K562 (cell line): ENCODE data around the gene TSC22D1. TPM values are rescaled to one million over a fixed set of nuclear protein-coding genes. Genes with fewer than 3 reads are reported as not detected.
A peak's percentile ranks its signal among the peaks of the same experiment; 100 is the strongest.

ENCODE experiments used
- ATAC-seq: fragments of 200-7000 bp; cut with Tn5 transposase; 3 replicates; pipeline ENCODE4 v1.9.1; 2020; ENCODE audit warnings: moderate library complexity
- BruUV-seq: library from RNA; stranded (reverse); fragments of 400-500 nt; replicated peaks from 2 replicates; lab custom pipeline; 2021; lab: Mats Ljungman, UMichigan
- CTCF ChIA-PET: fragments of 300-600 bp; formaldehyde crosslinking; extraction: SDS; loops from one replicate; lab custom pipeline; 2021; ENCODE audit warnings: low intra/inter-chr PET ratio; lab: Yijun Ruan, JAX
- POLR2A ChIA-PET: fragments of 300-600, 350-650 bp; sonication (Branson Sonifier 250); formaldehyde crosslinking; extraction: SDS; loops from one replicate; lab custom pipeline; 2021; ENCODE audit warnings: antibody characterized with exemption, inconsistent platforms; lab: Yijun Ruan, JAX
- DNase-seq, 4 experiments: peaks; one replicate each; pipeline versions ENCODE4 v3.0.0 to v3.0.0-alpha.2; 2011 to 2018; ENCODE audit warnings: low spot score in 3 of 4, mixed read lengths in 3 of 4; ENCODE audit errors: extremely low read depth in 1 of 4
- FAIRE-seq: peaks from 2 replicates; lab custom pipeline; 2011; peaks lifted over from hg19 to GRCh38; lab: Jason Lieb, UNC
- H2AFZ ChIP-seq: 2 replicates; pipeline ENCODE4 v1.6.0; 2011; ENCODE audit warnings: low read depth, low read length, control low read depth, inconsistent platforms
- H3K27ac ChIP-seq: fragments of 200-600 bp; 3 replicates; pipeline ENCODE4 v1.8.0; 2011; ENCODE audit warnings: low read depth, mild to moderate bottlenecking, control low read depth, inconsistent platforms, low read length, moderate library complexity, mixed read lengths; ENCODE audit errors: extremely low read depth
- H3K27me3 ChIP-seq, 2 experiments: fragments of 300-600 bp in 1 of 2; 2 replicates in 1 of 2; 3 replicates in 1 of 2; pipeline versions ENCODE4 v1.6.0 to v1.8.0; 2011; ENCODE audit warnings: inconsistent platforms in 2 of 2, low read length in 2 of 2, mild to moderate bottlenecking in 1 of 2, mixed read lengths in 1 of 2, moderate library complexity in 1 of 2; ENCODE audit not compliant: control insufficient read depth in 2 of 2, insufficient read depth in 2 of 2
- H3K36me3 ChIP-seq: fragments of 300-600 bp; 3 replicates; pipeline ENCODE4 v1.8.0; 2011; ENCODE audit warnings: mild to moderate bottlenecking, low read length, inconsistent platforms; ENCODE audit not compliant: control insufficient read depth, insufficient read depth
- H3K4me1 ChIP-seq, 2 experiments: fragments of 200-600 bp in 1 of 2; replicated peaks in 1 of 2; 2 replicates in 1 of 2; 3 replicates in 1 of 2; pipeline versions ENCODE4 v1.5.1 to v1.8.0; 2011; ENCODE audit warnings: inconsistent platforms in 2 of 2, low read length in 2 of 2, mild to moderate bottlenecking in 1 of 2, mixed read lengths in 1 of 2, moderate library complexity in 1 of 2; ENCODE audit not compliant: control insufficient read depth in 2 of 2, insufficient read depth in 2 of 2
- H3K4me2 ChIP-seq: 2 replicates; pipeline ENCODE4 v1.6.1; 2011; ENCODE audit warnings: low read length, control low read depth, inconsistent platforms, mixed read lengths; ENCODE audit not compliant: insufficient read depth
- H3K4me3 ChIP-seq: fragments of 200-600 bp; sonication (generic), shearing (Covaris generic); 2 replicates; pipeline ENCODE4 v1.5.1; 2016; ENCODE audit warnings: control low read depth, inconsistent platforms
- H3K79me2 ChIP-seq: fragments of 200-600 bp; 3 replicates; pipeline ENCODE4 v1.8.0; 2011; ENCODE audit warnings: low read length, inconsistent platforms; ENCODE audit not compliant: control insufficient read depth, insufficient read depth
- H3K9ac ChIP-seq, 2 experiments: 2 replicates each; pipeline versions ENCODE4 v1.6.0 to v1.6.1; 2011; ENCODE audit warnings: low read depth in 2 of 2, low read length in 2 of 2, control low read depth in 1 of 2, inconsistent platforms in 1 of 2, mild to moderate bottlenecking in 1 of 2, mixed read lengths in 1 of 2; ENCODE audit not compliant: insufficient read depth in 1 of 2
- H3K9me1 ChIP-seq: one replicate; pipeline ENCODE4 v1.6.0; 2011; ENCODE audit warnings: inconsistent platforms, mild to moderate bottlenecking, low read length, moderate library complexity; ENCODE audit not compliant: control insufficient read depth, insufficient read depth
- H3K9me3 ChIP-seq: replicated peaks from 2 replicates; pipeline ENCODE4 v1.5.1; 2011; ENCODE audit warnings: low read depth, low read length, inconsistent platforms; ENCODE audit not compliant: control insufficient read depth, insufficient read depth
- H4K20me1 ChIP-seq: replicated peaks from 2 replicates; pipeline ENCODE4 v1.6.1; 2011; ENCODE audit warnings: low read length, inconsistent platforms, mixed read lengths; ENCODE audit not compliant: control insufficient read depth, insufficient read depth
- CTCF ChIP-seq, 3 experiments: IDR thresholded peaks in 2 of 3; conservative IDR thresholded peaks in 1 of 3; 2 replicates each; pipeline ENCODE4 v1.5.1; 2011 to 2012; ENCODE audit warnings: low read length in 3 of 3, mild to moderate bottlenecking in 3 of 3, control low read depth in 2 of 3, improper control_type of control experiment in 1 of 3, inconsistent platforms in 1 of 3, low read depth in 1 of 3, mixed read lengths in 1 of 3, moderate library complexity in 1 of 3; ENCODE audit not compliant: insufficient read depth in 2 of 3
- FOXA1 ChIP-seq: fragments of 450-650 bp; IDR thresholded peaks from 2 replicates; pipeline ENCODE4 v1.6.1; 2016; ENCODE audit warnings: mild to moderate bottlenecking, borderline replicate concordance
- KLF13 ChIP-seq: fragments of 450-650 bp; IDR thresholded peaks from 2 replicates; pipeline ENCODE4 v1.6.1; 2016; ENCODE audit warnings: missing genetic modification characterization, low read depth, mild to moderate bottlenecking, missing compliant biosample characterization, moderate library complexity, borderline replicate concordance
- PHB ChIP-seq: fragments of 250-450 bp; sonication (Bioruptor Pico); IDR thresholded peaks from 2 replicates; pipeline ENCODE4 v1.5.0; 2021
- RBM34 ChIP-seq: fragments of 200-400 bp; formaldehyde crosslinking; IDR thresholded peaks from 2 replicates; pipeline ENCODE4 v1.6.1; 2018; ENCODE audit warnings: low read length, borderline replicate concordance; ENCODE audit not compliant: insufficient read depth
- REST ChIP-seq, 2 experiments: fragments of 450-650 bp; formaldehyde crosslinking in 1 of 2; IDR thresholded peaks; 2 replicates each; pipeline versions ENCODE4 v1.4.0 to v1.6.1; 2014 to 2020; ENCODE audit warnings: mild to moderate bottlenecking in 2 of 2, borderline replicate concordance in 1 of 2, low read depth in 1 of 2
- SIRT6 ChIP-seq: IDR thresholded peaks from one replicate; pipeline ENCODE4 v1.6.1; 2012; ENCODE audit warnings: low read depth, mild to moderate bottlenecking, control low read depth, inconsistent platforms, low read length, moderate library complexity
- THAP7 ChIP-seq: fragments of 250-450 bp; sonication (Bioruptor Pico); IDR thresholded peaks from 2 replicates; pipeline ENCODE4 v1.5.0; 2021
- ZNF316 ChIP-seq: fragments of 450-650 bp; IDR thresholded peaks from 2 replicates; pipeline ENCODE4 v1.6.1; 2016
- WGBS: fragments of 100-300 bp; shearing (Covaris generic); methylation state at CpG from one replicate; pipeline ENCODE4 v1.1.6; 2016; ENCODE audit warnings: low coverage, mixed read lengths; ENCODE audit not compliant: insufficient coverage; ENCODE audit errors: missing lambda C conversion rate; 5-methylcytosine and 5-hydroxymethylcytosine counted together
- in situ Hi-C: fragments of 300-500 bp; cut with MboI; formaldehyde crosslinking; loops from 4 replicates; pipeline ENCODE4 v1.15.0; 2018; ENCODE audit warnings: inconsistent platforms, mixed read lengths
- intact Hi-C: fragments of 100-400 bp; cut with micrococcal nuclease; formaldehyde crosslinking; loops from 2 replicates; pipeline ENCODE4 v1.14.2; 2022
- polyA plus RNA-seq, 8 experiments: library from polyadenylated mRNA; depleted of rRNA in 4 of 8; stranded (reverse) in 5 of 8; unstranded in 3 of 8; fragments of >200 nt; fragmentation: Nextera tagmentation in 2 of 8; fragmentation: Illumina TruSeq in 1 of 8; extraction: Ambion mirVana in 2 of 8; extraction: Trizol in 1 of 8; gene quantifications; 2 replicates each; pipeline versions ENCODE4 v1.2.1 to v1.2.3, GENCODE V29; 2011 to 2014; ENCODE audit warnings: inconsistent platforms in 1 of 8, missing spikeins in 1 of 8
- total RNA-seq, 7 experiments: library from RNA; depleted of rRNA in 6 of 7; stranded (reverse); fragments of >200 nt in 6 of 7; fragmentation: Illumina TruSeq in 2 of 7; extraction: Trizol in 2 of 7; gene quantifications; 2 replicates each; pipeline versions ENCODE4 v1.2.1 to v1.2.3, GENCODE V29; 2011 to 2021; ENCODE audit warnings: low replicate concordance in 1 of 7

The TSC22D1 gene
- total and polyA plus RNA-seq, 9 of the 15 experiments (the other 6 are each of a cell fraction or from before 2014, with no cell fraction given), result 2.6 to 19.8 (median 8.4) TPM

- Histone ChIP-seq H4K20me1 (no peaks in the 10 kb centered on the region), H3K36me3 (no peaks in the 10 kb centered on the region), H3K9ac (no peak overlapping the region), H3K79me2 (no peaks in the 10 kb centered on the region), H3K4me3 (no peak overlapping the region), H3K4me2 (no peak overlapping the region), H3K27ac (no peak overlapping the region), H3K9me1 (no peaks in the 10 kb centered on the region), H3K9me3 (no peaks in the 10 kb centered on the region), H3K4me1 (no peaks in the 10 kb centered on the region), H2AFZ (no peak overlapping the region), H3K27me3 (no peaks in the 10 kb centered on the region)
- intact Hi-C loops, result loop anchor here (2.0 to 5.0 kb wide), 2 partner anchors 419 to 566 kb away; no protein-coding TSS in a partner anchor
- FAIRE-seq (no peak), ATAC-seq (no peak), DNase-seq (peak; percentile 5 to 34 (median 6))
- 3% methylated on average over 4 of the region's 4 CpGs for WGBS
- BruUV-seq, result no TSS peak
- CTCF ChIA-PET, result interaction anchor here (0.6 to 1.6 kb wide), 6 partner anchors 12 to 566 kb away, joined by 3 to 9 read pairs (median 3); no protein-coding TSS in a partner anchor
- in situ Hi-C loops, result loop anchor here (10.0 to 25.0 kb wide), 2 partner anchors 434 to 556 kb away; no protein-coding TSS in a partner anchor
- POLR2A ChIA-PET, result no interaction called here
- TF ChIP-seq CTCF (IDR thresholded peaks at IDR 0.05 in 2 of 3, conservative IDR thresholded peaks at IDR 0.05 in 1 of 3; ENCODE audit: insufficient read depth in 2 of 3, low read depth in 1 of 3, low read length in 3 of 3) (peak in 2 of 3 experiments; percentile 30 to 65; a peak in 3 of 6 replicates), ZNF316 (peak; percentile 18; the same call in 1 of the 2 replicates), REST (IDR thresholded peaks at IDR 0.05; ENCODE audit: borderline replicate concordance) (peak; percentile 34; the same call in 1 of the 2 replicates), REST (CRISPR knock-in tag; IDR thresholded peaks at IDR 0.05; ENCODE audit: low read depth) (no peak), SIRT6 (no peak), FOXA1 (no peak), PHB (CRISPR knock-in tag) (no peak), THAP7 (CRISPR knock-in tag) (no peak), RBM34 (no peak), KLF13 (tag) (no peak)
Observed at GRCh38 chr13:44470638-44471562, 105.2 kb downstream of the TSC22D1 start.
